Kasumi-1 (cell line): ENCODE measurements around the gene PHLDB2.

Source experiments
- DNase-seq, 2 experiments: peaks; one replicate each; lab custom pipeline; 2025; lab: John Stamatoyannopoulos, UW

The PHLDB2 gene

GRCh38 chr3:111999484-112000324 lies 140.6 kb downstream of the PHLDB2 start:
- no peak for DNase-seq

DNA sequence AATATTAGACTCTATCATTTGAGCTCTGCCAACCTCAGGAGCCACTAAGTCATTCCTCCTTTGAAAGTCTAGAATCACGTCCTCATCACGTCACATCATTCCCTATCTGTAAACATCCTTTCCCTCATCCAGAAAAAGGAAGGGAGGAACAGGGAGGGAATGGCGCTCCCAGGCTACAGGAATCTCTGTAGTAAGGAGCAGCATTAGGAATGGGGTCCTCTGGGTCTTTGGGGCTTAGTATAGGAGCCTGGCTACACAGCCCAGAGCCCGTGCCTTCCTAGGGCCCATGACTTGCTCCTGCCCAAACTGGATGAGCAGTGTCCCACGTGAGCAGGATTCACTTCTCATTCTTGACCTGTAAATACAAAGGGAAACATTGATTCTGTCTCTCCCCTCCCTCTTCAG lies 141.3 kb downstream of the PHLDB2 start:
- DNase-seq, result no peak

GRCh38 chr3:112000966-112001365 lies 141.9 kb downstream of the PHLDB2 start:
- no peak for DNase-seq

DNA sequence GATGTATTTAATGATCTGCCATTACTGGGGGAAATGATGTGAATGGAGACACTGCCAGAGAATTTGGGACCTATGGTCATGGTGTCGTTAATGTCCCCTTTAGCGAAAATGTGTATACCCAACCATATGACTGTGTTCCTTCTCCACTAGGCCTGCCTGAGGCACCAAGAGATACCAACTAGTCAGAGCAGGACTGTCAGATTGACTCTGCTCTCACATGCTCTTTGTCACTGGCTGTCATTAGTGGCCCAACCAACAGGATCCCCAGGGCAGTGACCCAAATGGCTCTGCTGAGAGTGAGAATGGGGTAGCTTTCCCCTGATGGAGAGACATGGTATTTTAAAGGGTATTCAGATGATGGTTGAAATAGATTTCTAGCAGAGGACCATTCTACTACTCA lies 142.5 kb downstream of the PHLDB2 start:
- no peak for DNase-seq

- DNase-seq, result no peak
Measured at GRCh38 chr3:112002096-112002971, 143.3 kb downstream of the PHLDB2 start.

DNA sequence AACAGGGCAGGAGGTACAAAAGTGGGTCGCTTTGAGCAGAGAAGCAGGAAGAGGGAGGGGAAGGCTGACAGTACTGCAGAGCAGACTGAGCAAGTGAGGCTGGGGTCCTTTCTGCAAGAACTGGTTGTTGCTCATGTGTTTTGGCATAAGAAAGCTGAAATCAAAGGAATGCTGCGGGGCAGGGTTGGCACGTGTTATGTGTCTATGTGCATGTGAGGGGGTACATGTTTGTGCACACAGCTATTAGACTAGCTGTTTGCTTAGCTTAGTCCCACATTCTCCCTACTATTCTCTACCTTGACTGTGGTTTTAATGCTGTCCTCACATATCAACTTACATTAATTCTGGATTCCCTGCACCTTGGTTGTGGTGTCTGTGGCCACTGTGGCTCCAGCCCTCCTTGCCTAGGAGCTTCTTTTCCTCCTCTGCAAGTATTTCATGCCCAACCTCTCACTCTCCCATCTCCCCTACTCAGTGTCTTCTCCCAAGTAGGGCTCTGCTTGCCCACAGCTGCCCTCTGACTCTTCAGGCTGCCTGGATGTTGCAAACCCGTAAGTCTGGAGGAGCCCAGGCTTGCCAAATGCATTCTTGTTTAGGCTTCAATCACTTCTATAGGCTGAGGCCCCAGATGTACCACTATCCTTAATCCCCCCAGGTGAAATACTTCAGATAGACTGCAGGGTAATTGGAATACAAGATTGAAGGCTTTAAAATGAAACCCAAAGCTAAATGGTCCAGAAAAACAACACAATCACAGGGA lies 144.4 kb downstream of the PHLDB2 start:
- DNase-seq, result no peak

DNA sequence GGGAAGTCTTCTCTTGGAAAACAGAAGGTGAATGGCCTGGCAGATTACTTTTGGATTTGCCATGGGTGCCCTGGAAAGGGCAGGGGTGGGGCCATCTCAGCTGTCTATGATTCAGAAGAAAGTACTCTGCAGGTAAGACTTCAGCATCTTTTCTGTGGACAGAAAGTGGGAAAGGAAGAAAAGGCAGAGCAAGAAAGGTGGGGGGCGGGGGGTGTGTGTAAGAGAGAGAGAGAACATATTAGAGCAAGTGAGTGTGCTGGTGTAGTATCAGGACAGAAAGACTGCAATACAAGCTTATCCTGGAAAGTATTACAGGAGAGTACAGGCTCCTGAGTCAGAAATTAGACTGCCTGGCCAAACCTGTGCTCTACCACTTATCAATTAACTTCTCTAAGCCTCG lies 145.1 kb downstream of the PHLDB2 start:
- DNase-seq, result no peak

- DNase-seq, result no peak
Measured at GRCh38 chr3:112004669-112005068, 145.6 kb downstream of the PHLDB2 start.

DNA sequence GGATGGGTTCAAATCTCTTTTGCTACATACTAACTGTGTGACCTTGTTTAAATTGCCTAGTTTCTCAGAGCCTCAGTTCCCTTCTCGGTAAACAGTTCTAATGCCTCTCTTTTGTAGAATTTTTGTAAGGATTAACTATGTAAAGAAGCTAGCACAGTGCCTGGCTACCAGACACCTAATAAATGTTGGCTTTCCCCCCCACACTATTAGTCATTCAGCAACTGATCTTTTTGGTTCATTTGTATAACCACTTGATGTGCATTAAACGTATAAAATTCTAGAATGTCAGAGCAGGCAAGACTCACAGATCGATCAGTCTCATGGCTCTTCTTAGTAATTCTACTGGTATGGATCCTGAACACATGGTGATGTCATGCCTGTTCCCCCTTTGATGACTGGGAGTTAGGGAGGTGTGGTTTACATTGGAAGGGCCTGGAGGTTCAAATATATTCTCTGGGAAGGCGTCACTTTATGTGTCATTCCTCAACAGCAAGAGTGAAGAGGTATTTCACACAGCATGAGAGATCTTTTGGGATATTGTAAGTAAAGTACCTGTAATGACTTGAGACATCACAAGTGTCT lies 146.1 kb downstream of the PHLDB2 start:
- DNase-seq, result no peak

- no peak for DNase-seq
Measured at GRCh38 chr3:112007633-112008032, 148.6 kb downstream of the PHLDB2 start.

GRCh38 chr3:112009670-112010069 lies 150.6 kb downstream of the PHLDB2 start:
- DNase-seq, result no peak

DNA sequence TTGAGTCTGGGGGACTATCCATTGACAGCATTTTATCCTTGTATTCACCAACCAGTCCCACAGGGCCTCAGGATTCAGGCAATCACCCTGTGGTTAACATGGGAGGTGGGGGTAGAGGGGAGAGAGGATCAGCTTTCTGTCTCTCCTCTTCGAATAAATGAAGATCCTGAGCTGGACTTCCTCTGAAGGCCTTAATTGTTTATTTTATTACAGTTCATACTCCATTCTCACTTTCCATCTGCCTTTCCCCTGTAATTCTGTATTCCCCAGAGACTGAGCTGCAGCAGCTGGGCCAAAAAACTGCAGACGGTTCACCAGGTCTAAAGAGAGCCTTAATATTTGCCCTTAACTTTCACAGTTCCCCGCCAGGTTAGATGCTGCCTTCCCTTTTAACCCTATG lies 151.6 kb downstream of the PHLDB2 start:
- DNase-seq, result no peak

DNA sequence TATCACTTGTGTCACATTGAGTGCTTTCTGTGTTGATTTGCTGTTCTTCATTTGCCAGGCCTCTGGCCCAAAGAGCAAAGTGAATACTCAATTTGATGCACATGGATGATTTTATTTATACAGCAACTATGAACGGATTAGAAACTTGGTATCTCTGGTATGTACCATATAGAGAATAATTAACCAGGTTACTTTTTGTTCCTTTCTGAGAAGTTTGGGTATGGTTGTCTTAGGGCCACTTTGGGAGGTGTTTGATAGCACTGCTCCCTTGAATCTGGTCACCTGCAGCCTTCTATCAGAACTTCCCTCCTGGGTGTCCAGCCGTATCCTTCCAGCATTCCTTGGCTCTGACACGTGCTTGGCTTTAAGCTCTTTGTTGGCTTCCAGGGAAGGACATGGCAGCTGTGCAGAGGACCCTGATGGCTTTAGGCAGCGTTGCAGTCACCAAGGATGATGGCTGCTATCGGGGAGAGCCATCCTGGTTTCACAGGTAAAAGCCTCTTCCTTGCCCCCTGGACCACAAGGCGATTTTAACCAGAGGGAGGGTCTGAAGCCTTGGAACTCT lies 152.4 kb downstream of the PHLDB2 start:
- no peak for DNase-seq

- DNase-seq, result no peak
Measured at GRCh38 chr3:112012205-112012992, 153.3 kb downstream of the PHLDB2 start.

- DNase-seq, result peak; percentile 69 to 86
Measured at GRCh38 chr3:112013058-112013783, 154.2 kb downstream of the PHLDB2 start.

DNA sequence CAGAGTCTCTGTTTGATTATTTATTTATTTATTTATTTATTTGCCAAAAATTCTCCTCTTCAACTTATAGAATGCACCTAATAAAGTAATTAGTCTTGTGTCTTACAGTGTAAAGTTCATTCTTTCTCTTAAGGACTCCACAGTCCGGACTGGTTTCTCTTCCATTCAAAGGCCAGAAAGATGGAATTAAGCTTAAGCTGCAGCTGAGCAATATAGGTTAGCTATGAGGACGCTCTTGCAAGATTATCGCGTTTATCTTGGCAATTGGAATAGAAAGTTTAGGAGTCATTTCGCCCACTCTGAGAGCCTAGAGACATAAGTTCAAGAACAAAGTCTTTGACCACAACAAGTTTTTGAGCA lies 154.7 kb downstream of the PHLDB2 start:
- DNase-seq, result no peak

- no peak for DNase-seq
Measured at GRCh38 chr3:112017091-112017490, 158.0 kb downstream of the PHLDB2 start.

GRCh38 chr3:112018712-112019111 lies 159.6 kb downstream of the PHLDB2 start:
- DNase-seq, result no peak

DNA sequence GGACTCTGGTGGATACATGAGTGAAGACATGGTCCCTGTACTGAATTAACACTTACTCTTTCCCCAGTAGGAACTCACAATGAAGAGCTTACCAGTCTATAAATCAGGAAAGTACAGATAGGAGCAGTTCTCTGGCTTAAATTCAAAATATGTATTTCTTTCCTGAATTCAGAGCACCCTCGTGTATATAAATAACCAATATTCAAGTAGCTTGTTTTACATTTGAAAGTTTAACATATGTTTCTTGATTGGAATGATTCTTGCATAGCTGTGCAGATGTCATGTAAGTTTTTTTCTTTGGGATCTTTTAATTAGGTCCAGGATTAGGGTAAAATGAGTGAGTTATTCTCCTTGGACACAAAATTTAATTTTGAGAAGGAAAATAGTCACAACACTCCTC lies 160.7 kb downstream of the PHLDB2 start:
- no peak for DNase-seq

DNA sequence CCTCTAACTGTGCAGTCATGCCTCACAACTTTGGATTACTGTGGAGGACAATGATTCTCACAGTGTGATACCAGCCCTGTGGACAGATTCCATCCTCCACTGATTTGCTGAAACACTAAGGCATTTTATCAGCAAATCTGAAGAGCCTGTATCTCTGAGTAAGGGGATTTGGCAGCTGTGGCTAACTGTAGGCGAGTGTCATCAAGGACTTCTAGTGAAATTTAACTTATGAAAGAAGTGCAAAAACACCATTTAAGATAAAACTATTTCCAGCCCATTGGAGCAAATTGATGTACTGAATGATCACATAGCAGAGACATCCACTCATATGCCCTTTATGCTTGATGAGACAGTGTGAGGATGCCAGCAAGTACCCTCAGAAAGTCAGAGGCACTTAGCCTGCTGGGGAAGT lies 161.6 kb downstream of the PHLDB2 start:
- DNase-seq, result no peak
